GM18505 (cell line): ENCODE data around the gene TEK.
"Not testable (repeated sequence)": the region's sequence is repeated elsewhere in the genome, so short reads cannot be mapped to it uniquely, and the experiment has no call there.

Source experiments
- ATAC-seq: cut with Tn5 transposase; IDR thresholded peaks from one replicate; pipeline ENCODE4 v1.9.1; 2021; ENCODE audit not compliant: unreplicated experiment
- POLR2A ChIP-seq: IDR thresholded peaks from 4 replicates; pipeline ENCODE4 v1.6.1; 2011; ENCODE audit warnings: borderline replicate concordance; ENCODE audit not compliant: insufficient read depth, insufficient read length; ENCODE audit errors: extremely low read depth

TEK gene

GRCh38 chr9:27108981-27109541, at the start of gene TEK:
TEK (plus strand) TSS chr9:27109225; CDS start chr9:27109591, 366 bp downstream.
- no peak for TF ChIP-seq POLR2A
- no peak for ATAC-seq

- TF ChIP-seq POLR2A: no peak
- ATAC-seq: no peak
Measured at GRCh38 chr9:27059412-27059811, 49.6 kb upstream of the TEK start.

- ATAC-seq: no peak
- no peak for TF ChIP-seq POLR2A
Measured at GRCh38 chr9:27059907-27060306, 49.1 kb upstream of the TEK start.

GRCh38 chr9:27065288-27065687, 43.7 kb upstream of the TEK start:
- no peak for ATAC-seq
- no peak for TF ChIP-seq POLR2A

GRCh38 chr9:27073841-27074728, 34.9 kb upstream of the TEK start:
- ATAC-seq: no peak
- TF ChIP-seq POLR2A: no peak

GRCh38 chr9:27078685-27079084, 30.3 kb upstream of the TEK start:
- no peak for TF ChIP-seq POLR2A
- no peak for ATAC-seq

- no peak for TF ChIP-seq POLR2A
- ATAC-seq: no peak
Measured at GRCh38 chr9:27085456-27085855, 23.6 kb upstream of the TEK start.

- no peak for TF ChIP-seq POLR2A
- ATAC-seq: no peak
Measured at GRCh38 chr9:27086818-27087680, 22.0 kb upstream of the TEK start.

- ATAC-seq: no peak
Measured at GRCh38 chr9:27088981-27089380, 20.0 kb upstream of the TEK start.

GRCh38 chr9:27089706-27090105, 19.3 kb upstream of the TEK start:
- no peak for ATAC-seq
- TF ChIP-seq POLR2A: no peak

More at GRCh38 chr9:27088981-27089380, 20.0 kb upstream of the TEK start:
- no peak for TF ChIP-seq POLR2A

- TF ChIP-seq POLR2A: no peak
- ATAC-seq: no peak
Measured at GRCh38 chr9:27090231-27090630, 18.8 kb upstream of the TEK start.

GRCh38 chr9:27090711-27091110, 18.3 kb upstream of the TEK start:
- TF ChIP-seq POLR2A: no peak
- ATAC-seq: no peak

GRCh38 chr9:27092496-27092895, 16.5 kb upstream of the TEK start:
- not testable (repeated sequence) for ATAC-seq

- ATAC-seq: not testable (repeated sequence)
Measured at GRCh38 chr9:27093384-27094067, 15.5 kb upstream of the TEK start.
